Activated naive CD4-positive, alpha-beta T cell treated with anti-CD3 and anti-CD28 coated beads, Interleukin-2, amount 10 ng/mL, durations not matched to agents 7 days and 5 days (primary cell): Measurements from ENCODE around the gene WDR37.

Source experiments
- CTCF ChIA-PET: fragments of 350-600 bp; sonication (Branson Sonifier 250); formaldehyde crosslinking; loops from one replicate; lab custom pipeline; 2021; ENCODE audit warnings: antibody characterized with exemption; lab: Charles Lee
- DNase-seq: peaks from one replicate; pipeline ENCODE4 v3.0.0-alpha.2; 2020
- H3K27ac Mint-ChIP-seq: one replicate; pipeline ENCODE4 v1.8.0; 2021; ENCODE audit warnings: mild to moderate bottlenecking, moderate library complexity, mixed read lengths
- H3K27me3 Mint-ChIP-seq: one replicate; pipeline ENCODE4 v1.8.0; 2021; ENCODE audit warnings: mild to moderate bottlenecking, mixed read lengths
- H3K36me3 Mint-ChIP-seq: one replicate; pipeline ENCODE4 v1.8.0; 2021; ENCODE audit warnings: mixed read lengths
- H3K4me1 Mint-ChIP-seq: one replicate; pipeline ENCODE4 v1.8.0; 2021; ENCODE audit warnings: mixed read lengths
- H3K4me3 Mint-ChIP-seq: one replicate; pipeline ENCODE4 v1.8.0; 2021; ENCODE audit warnings: mild to moderate bottlenecking, moderate library complexity, mixed read lengths
- H3K9me3 Mint-ChIP-seq: one replicate; pipeline ENCODE4 v1.8.0; 2021; ENCODE audit warnings: mixed read lengths

The WDR37 gene

GRCh38 chr10:1121271-1121970 lies 65.2 kb downstream of the WDR37 start:
- Mint-ChIP-seq H3K4me1 (peaks cover 46% of the 10 kb centered on the region), H3K4me3 (no peak overlapping the region), H3K27ac (no peak overlapping the region), H3K36me3 (peaks cover 76% of the 10 kb centered on the region), H3K9me3 (peaks cover 5% of the 10 kb centered on the region), H3K27me3 (no peaks in the 10 kb centered on the region)
- CTCF ChIA-PET: interaction anchor here (0.6 kb wide), 1 partner anchor 792 kb away, joined by 3 read pairs; no protein-coding TSS in a partner anchor
- no peak for DNase-seq

GRCh38 chr10:1122349-1122748 lies 66.2 kb downstream of the WDR37 start:
- Mint-ChIP-seq H3K27ac (no peak overlapping the region), H3K4me1 (peaks cover 38% of the 10 kb centered on the region), H3K4me3 (no peak overlapping the region), H3K36me3 (peaks cover 74% of the 10 kb centered on the region), H3K27me3 (no peaks in the 10 kb centered on the region), H3K9me3 (peaks cover 3% of the 10 kb centered on the region)
- DNase-seq: no peak
- CTCF ChIA-PET: no interaction called here

DNA sequence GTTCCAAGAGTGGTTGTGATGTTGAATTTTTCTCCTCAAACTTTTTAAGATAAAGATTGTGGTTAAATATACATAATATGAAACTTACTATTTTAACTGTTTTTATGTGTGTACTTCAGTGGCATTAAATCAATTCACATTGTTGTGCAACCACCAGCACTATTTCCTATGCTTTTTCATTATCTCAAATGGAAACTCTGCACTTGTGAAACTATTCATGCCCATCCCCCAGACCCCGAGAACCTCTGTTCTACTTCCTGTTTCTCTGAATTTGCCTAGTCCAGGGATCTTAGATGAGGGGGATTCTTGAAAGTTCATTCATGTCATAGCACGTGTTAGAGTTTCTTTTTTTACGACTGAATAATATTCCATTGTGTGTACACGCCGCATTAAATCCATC lies 67.0 kb downstream of the WDR37 start:
- H3K27me3 Mint-ChIP-seq: no peaks in the 10 kb centered on the region
- no peak overlapping the region for H3K4me3 Mint-ChIP-seq
- H3K4me1 Mint-ChIP-seq: peaks cover 33% of the 10 kb centered on the region
- CTCF ChIA-PET: no interaction called here
- DNase-seq: no peak
- H3K27ac Mint-ChIP-seq: no peak overlapping the region
- peaks cover 1% of the 10 kb centered on the region for H3K9me3 Mint-ChIP-seq
- peaks cover 73% of the 10 kb centered on the region for H3K36me3 Mint-ChIP-seq

DNA sequence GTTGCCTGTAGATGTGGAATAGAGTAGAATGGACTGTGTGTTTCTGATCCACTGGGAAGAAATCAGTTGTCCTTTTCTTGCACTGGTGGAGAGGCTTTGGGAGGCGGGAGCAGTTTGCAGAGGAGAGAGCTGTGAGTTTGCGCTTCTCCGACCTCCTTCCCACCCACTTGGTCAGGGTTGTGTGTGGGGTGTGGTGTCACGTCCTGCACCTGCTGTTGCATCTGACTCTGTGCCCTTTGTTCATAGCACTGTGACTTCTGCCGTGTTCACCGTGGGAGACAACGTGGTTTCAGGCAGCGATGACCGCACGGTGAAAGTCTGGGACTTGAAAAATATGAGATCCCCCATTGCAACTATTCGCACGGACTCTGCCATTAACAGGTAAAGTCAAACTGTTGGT lies 67.8 kb downstream of the WDR37 start:
- Mint-ChIP-seq H3K4me3 (no peak overlapping the region), H3K4me1 (peaks cover 25% of the 10 kb centered on the region), H3K36me3 (peaks cover 72% of the 10 kb centered on the region), H3K9me3 (no peaks in the 10 kb centered on the region), H3K27me3 (no peaks in the 10 kb centered on the region), H3K27ac (no peak overlapping the region)
- CTCF ChIA-PET: no interaction called here
- DNase-seq: no peak

- Mint-ChIP-seq H3K36me3 (peaks cover 71% of the 10 kb centered on the region), H3K27me3 (no peaks in the 10 kb centered on the region), H3K27ac (no peak overlapping the region), H3K4me3 (no peak overlapping the region), H3K9me3 (no peaks in the 10 kb centered on the region), H3K4me1 (peaks cover 21% of the 10 kb centered on the region)
- no peak for DNase-seq
- CTCF ChIA-PET: no interaction called here
Observed at GRCh38 chr10:1124796-1125195, 68.6 kb downstream of the WDR37 start.

GRCh38 chr10:1126461-1126860 lies 70.3 kb downstream of the WDR37 start:
- Mint-ChIP-seq H3K27me3 (no peaks in the 10 kb centered on the region), H3K4me1 (peaks cover 21% of the 10 kb centered on the region), H3K9me3 (no peaks in the 10 kb centered on the region), H3K36me3 (peaks cover 77% of the 10 kb centered on the region), H3K27ac (no peak overlapping the region), H3K4me3 (no peak overlapping the region)
- CTCF ChIA-PET: no interaction called here
- no peak for DNase-seq

DNA sequence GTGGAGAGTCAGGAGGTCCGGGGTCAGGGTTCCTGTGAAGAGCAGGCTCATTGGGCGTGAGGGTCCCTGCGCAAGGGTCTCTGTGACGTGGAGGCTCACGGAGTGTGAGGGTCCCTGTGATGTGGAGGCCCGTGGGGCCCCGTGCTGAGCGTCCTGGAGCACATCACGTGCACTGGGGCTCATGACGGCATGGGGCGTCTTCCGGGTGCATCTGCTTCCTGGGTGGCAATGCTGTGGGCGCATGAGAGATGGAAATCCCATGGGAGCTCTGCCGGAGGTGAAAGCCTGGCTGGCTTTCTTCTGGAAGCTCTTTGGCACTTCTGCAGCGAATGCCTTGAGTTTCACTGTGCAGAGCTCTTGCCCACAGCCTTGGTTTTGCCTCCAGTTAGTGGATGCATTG lies 71.4 kb downstream of the WDR37 start:
- Mint-ChIP-seq H3K27me3 (no peaks in the 10 kb centered on the region), H3K4me3 (no peak overlapping the region), H3K36me3 (peaks cover 75% of the 10 kb centered on the region), H3K9me3 (no peaks in the 10 kb centered on the region), H3K27ac (no peak overlapping the region), H3K4me1 (peaks cover 16% of the 10 kb centered on the region)
- CTCF ChIA-PET: interaction anchor here (0.6 kb wide), 1 partner anchor 17 kb away, joined by 3 read pairs; no protein-coding TSS in a partner anchor
- no peak for DNase-seq

DNA sequence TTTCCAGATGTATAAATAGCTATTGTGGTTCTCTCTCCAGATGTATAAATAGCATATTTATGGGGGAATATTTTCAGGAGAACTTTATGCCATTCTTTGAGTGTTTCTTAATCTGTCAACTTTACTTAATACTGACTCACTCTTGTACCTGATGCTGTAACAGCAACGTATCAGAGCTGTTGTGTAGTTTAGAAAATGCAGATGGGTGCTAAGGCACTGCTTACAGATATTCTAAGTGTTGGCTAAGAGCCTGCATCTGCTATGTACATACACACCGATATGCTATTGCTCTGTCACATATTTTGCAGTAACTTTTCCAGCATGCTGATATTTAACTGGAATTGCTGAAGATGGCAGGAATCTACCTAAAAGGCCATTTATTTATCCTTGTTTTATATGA lies 71.9 kb downstream of the WDR37 start:
- peaks cover 75% of the 10 kb centered on the region for H3K36me3 Mint-ChIP-seq
- H3K4me1 Mint-ChIP-seq: peaks cover 18% of the 10 kb centered on the region
- H3K27me3 Mint-ChIP-seq: no peaks in the 10 kb centered on the region
- DNase-seq: no peak
- CTCF ChIA-PET: interaction anchor here (0.6 kb wide), 1 partner anchor 18 kb away, joined by 3 read pairs; no protein-coding TSS in a partner anchor
- H3K4me3 Mint-ChIP-seq: no peak overlapping the region
- no peaks in the 10 kb centered on the region for H3K9me3 Mint-ChIP-seq
- H3K27ac Mint-ChIP-seq: no peak overlapping the region

DNA sequence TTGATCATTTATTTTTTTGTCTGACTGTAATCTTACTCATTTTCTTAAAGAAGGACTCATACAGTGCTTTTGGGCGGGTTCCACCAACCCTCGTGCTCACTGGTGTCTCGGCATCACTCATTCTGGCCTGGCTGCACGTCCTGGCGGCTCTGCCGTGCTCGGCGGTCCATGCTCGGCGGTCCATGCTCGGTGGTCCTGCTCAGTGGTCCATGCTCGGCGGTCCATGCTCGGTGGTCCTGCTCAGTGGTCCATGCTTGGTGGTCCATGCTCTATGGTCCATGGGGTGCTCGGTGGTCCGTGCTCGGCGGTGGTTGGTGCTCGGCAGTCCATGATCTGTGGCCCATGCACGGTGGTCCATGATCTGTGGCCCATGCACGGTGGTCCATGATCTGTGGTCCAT lies 72.5 kb downstream of the WDR37 start:
- Mint-ChIP-seq H3K4me1 (peaks cover 16% of the 10 kb centered on the region), H3K36me3 (peaks cover 71% of the 10 kb centered on the region), H3K9me3 (no peaks in the 10 kb centered on the region), H3K27me3 (peaks cover under 1% of the 10 kb centered on the region), H3K4me3 (no peak overlapping the region), H3K27ac (no peak overlapping the region)
- no peak for DNase-seq
- CTCF ChIA-PET: no interaction called here

DNA sequence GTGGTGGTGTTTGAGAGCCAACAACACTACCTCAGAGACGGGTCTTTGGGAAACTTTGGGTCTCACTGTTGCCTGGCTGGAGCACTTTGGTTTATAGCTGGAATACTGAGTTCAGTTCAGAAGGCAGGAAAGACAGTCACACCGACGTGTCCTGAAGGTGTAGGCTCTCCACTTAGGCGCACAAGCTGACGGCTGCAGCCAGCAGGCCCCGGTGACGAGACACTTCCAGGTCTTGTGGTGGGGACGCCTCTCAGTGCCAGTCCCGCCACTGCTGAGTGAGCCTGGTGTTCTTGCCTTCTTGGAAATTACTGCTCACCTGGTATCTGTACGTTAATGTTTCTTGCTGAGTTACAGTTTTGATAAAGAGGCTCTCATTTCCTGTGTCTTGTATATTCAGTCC lies 74.0 kb downstream of the WDR37 start:
- H3K4me1 Mint-ChIP-seq: peaks cover 18% of the 10 kb centered on the region
- H3K9me3 Mint-ChIP-seq: no peaks in the 10 kb centered on the region
- H3K4me3 Mint-ChIP-seq: no peak overlapping the region
- H3K27ac Mint-ChIP-seq: no peak overlapping the region
- peaks cover 3% of the 10 kb centered on the region for H3K27me3 Mint-ChIP-seq
- DNase-seq: no peak
- CTCF ChIA-PET: interaction anchor here (1.6 kb wide), 1 partner anchor 11 kb away, joined by 5 read pairs; no protein-coding TSS in a partner anchor
- H3K36me3 Mint-ChIP-seq: peaks cover 58% of the 10 kb centered on the region

GRCh38 chr10:1130995-1131790 lies 75.0 kb downstream of the WDR37 start:
- Mint-ChIP-seq H3K27ac (no peak overlapping the region), H3K4me3 (no peak overlapping the region), H3K9me3 (no peaks in the 10 kb centered on the region), H3K27me3 (peaks cover 3% of the 10 kb centered on the region), H3K36me3 (peaks cover 53% of the 10 kb centered on the region), H3K4me1 (peaks cover 18% of the 10 kb centered on the region)
- no peak for DNase-seq
- CTCF ChIA-PET: interaction anchor here (1.6 kb wide), 1 partner anchor 10 kb away, joined by 5 read pairs; no protein-coding TSS in a partner anchor

DNA sequence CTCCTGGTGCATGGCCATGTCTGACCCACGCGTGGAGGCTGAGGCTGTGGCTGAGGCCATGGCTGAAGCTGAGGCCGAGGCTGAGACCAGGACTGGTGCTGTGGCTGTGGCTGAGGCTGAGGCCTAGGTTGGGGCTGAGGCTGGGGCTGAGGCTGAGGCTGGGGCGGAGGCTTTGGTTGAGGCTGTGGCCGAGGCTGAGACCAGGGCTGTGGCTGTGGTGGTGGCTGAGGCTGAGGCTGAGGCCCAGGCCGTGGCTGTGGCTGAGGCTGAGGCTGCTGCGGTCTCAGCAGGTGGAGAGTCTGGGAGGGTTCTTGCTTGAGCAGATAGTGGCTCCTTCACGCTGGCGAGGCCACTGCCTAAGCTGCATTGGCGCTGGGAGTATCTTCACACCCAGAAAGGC lies 76.4 kb downstream of the WDR37 start:
- CTCF ChIA-PET: interaction anchor here (0.6 kb wide), 1 partner anchor 22 kb away, joined by 3 read pairs; no protein-coding TSS in a partner anchor
- H3K36me3 Mint-ChIP-seq: peaks cover 42% of the 10 kb centered on the region
- peaks cover 6% of the 10 kb centered on the region for H3K27me3 Mint-ChIP-seq
- no peak overlapping the region for H3K4me3 Mint-ChIP-seq
- no peak overlapping the region for H3K27ac Mint-ChIP-seq
- no peaks in the 10 kb centered on the region for H3K9me3 Mint-ChIP-seq
- no peak for DNase-seq
- H3K4me1 Mint-ChIP-seq: peaks cover 18% of the 10 kb centered on the region

- DNase-seq: no peak
- no peak overlapping the region for H3K27ac Mint-ChIP-seq
- H3K36me3 Mint-ChIP-seq: peaks cover 38% of the 10 kb centered on the region
- H3K9me3 Mint-ChIP-seq: peaks cover 5% of the 10 kb centered on the region
- peaks cover 12% of the 10 kb centered on the region for H3K27me3 Mint-ChIP-seq
- CTCF ChIA-PET: no interaction called here
- H3K4me3 Mint-ChIP-seq: no peak overlapping the region
- H3K4me1 Mint-ChIP-seq: peaks cover 18% of the 10 kb centered on the region
Observed at GRCh38 chr10:1133495-1134045, 77.4 kb downstream of the WDR37 start.

- Mint-ChIP-seq H3K27ac (no peak overlapping the region), H3K36me3 (peaks cover 34% of the 10 kb centered on the region), H3K9me3 (peaks cover 10% of the 10 kb centered on the region), H3K4me1 (peaks cover 18% of the 10 kb centered on the region), H3K4me3 (no peak overlapping the region), H3K27me3 (peaks cover 16% of the 10 kb centered on the region)
- CTCF ChIA-PET: no interaction called here
- DNase-seq: no peak
Observed at GRCh38 chr10:1134156-1134555, 78.0 kb downstream of the WDR37 start.
